Fibroblast of peridontal ligament (primary cell): Measurements from ENCODE around the gene ZNF829.

Experiments
- DNase-seq: peaks from one replicate; pipeline ENCODE4 v3.0.0-alpha.2; 2010; ENCODE audit errors: extremely low read depth

ZNF829 gene

DNA sequence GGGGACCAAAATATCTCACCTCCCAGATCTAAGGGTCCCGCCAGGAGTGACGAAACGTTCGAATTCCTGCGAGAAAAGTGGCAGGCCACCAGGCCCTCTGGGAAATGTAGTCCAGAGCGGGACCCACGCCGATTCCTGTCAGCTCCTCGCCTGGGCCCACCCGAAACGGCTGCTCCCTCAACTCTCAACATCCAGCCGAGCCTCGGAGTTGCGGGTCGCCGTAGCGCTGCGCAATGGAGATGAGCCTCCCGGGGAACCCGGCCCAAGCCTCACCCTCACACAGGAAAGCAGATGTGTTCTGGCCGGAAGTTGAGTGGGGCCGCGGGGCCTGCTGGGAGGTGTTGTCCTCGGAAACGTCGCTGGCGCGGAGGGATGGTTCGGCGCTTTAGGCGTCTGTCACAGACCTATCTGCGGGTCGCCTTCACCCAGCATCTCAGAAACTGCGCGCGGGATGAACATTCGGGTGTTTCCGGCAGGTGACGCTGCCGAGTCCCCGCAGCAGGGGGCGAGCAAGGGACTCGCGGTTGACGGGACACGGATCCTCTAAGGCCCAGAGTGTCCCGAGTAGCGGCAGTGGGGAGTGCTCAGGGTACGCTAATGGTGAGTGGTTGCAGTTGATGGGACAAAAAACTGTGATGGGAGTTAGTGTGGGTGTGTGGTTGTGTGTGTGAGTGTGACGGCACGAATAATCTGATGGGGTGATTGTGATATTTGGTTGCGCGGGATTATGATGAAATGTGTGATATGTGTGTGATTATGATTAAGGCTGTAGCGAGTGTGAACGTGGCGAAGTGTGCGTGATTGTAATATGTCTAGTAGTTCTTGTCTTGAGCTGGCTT, at the start of gene ZNF829, which contains the start of gene ZNF568:
Gene ZNF829, minus strand, starts transcription at position 300 of the 839 bp plus-strand sequence. CDS start 1,124 bp downstream, outside the sequence.
Gene ZNF568, plus strand, starts transcription at position 341 of the 839 bp plus-strand sequence. CDS start 6,439 bp downstream, outside the sequence.
- peak; percentile 86 for DNase-seq

DNA sequence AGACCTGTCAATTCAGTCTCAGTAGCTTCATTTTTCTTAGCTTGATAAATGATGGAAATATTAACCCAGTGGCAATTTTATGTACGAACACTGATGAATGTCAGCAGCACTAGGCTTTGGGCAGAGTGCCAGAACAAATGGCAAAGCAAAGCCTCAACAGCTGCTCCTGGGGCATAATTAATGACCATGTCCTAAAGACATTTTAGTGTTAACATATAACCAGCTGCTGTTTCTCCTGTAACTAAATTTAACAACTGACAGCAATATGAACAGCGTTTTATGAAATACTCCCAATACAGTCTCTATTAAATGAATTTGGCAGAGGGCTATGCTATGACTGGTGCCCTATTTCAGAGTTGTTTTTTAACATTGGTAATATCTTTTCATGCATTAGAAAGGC, 47.2 kb upstream of the ZNF829 start:
- no peak for DNase-seq

DNA sequence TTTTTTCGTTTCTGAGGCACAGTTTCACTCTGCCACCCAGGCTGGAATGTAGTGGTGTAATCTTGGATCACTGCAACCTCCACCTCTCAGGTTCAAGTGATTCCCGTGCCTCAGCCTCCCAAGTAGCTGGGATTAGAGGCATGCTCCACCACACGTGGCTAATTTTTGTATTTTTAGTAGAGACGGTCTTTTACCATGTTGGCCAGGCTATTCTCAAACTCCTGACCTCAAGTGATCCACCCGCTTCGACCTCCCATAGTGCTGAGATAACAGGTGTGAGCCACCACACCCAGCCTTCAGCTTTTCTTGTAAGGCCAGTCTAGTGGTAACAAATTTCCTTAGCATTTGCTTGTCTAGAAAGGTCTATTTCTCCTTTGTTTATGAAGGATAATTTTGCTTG, 46.3 kb upstream of the ZNF829 start:
- no peak for DNase-seq

DNA sequence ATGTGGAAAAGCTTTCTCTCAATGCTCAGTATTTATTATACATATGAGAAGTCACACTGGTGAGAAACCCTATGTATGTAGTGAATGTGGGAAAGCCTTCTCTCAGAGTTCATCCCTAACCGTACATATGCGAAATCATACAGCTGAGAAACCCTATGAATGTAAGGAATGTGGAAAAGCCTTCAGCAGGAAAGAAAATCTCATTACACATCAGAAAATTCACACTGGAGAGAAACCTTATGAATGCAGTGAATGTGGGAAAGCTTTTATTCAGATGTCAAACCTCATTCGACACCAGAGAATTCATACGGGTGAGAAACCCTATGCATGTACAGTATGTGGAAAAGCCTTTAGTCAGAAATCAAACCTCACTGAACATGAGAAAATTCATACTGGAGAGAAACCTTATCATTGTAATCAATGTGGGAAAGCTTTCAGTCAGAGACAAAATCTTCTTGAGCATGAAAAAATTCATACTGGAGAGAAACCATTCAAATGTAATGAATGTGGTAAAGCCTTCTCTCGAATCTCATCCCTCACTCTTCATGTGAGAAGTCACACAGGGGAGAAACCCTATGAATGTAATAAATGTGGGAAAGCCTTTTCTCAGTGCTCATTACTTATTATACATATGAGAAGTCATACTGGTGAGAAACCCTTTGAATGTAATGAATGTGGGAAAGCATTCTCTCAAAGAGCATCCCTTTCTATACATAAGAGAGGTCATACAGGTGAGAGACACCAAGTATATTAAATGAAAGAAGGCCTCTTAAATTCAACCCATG, 34.4 kb upstream of the ZNF829 start:
- DNase-seq: no peak

DNA sequence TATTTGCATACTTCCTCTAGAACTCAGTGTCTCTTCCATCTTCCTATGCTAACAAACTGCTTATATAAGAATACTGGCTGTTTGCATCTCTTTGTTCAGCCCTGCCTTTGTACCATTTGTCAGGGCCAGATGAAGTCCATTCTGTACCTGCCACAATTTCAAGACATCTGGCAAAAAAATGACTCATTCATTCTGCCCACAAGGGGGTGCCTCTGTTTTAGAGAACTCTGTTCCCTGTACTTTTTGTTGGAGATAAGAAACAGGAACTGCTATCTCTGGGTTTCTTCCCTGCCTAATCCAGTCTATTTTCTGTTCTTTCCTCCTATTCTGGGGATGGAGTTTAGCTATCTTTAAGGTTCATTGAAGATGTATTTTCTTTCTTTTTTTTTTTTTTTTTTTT, 23.1 kb upstream of the ZNF829 start:
- no peak for DNase-seq

DNA sequence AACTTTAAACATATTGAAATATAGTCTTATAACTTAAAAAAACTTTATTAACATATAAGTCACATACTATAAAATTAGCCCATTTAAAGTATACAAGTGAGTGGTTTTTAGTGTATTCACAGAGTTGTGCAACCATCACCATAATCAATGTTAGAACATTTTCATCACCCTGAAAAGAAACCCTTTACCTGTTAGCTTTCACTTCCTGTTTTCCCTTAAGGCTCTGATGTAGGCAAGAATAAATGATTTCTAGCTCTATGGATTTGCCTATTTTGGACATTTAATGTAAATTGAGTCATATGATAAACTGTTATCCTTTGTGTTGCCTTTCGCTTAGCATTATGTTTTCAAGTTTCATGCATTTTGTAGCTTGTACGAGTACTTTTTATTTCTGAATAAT, 15.6 kb upstream of the ZNF829 start:
- DNase-seq: no peak

DNA sequence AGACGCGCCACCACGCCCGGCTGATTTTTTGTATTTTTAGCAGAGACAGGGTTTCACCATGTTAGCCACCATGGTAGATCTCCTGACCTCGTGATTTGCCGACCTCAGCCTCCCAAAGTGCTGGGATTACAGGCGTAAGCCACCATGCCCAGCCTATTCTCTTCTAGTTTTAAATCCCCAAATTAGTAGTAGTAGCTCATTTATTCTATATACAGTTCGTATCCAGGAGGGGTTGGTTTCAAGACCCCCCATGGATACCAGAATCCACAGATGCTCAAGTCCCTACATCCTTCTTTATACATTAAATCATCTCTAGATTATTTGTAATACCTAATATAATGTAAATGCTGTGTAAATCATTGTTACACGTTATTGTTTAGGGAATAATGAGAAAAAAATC, 2.0 kb upstream of the ZNF829 start:
- no peak for DNase-seq

DNA sequence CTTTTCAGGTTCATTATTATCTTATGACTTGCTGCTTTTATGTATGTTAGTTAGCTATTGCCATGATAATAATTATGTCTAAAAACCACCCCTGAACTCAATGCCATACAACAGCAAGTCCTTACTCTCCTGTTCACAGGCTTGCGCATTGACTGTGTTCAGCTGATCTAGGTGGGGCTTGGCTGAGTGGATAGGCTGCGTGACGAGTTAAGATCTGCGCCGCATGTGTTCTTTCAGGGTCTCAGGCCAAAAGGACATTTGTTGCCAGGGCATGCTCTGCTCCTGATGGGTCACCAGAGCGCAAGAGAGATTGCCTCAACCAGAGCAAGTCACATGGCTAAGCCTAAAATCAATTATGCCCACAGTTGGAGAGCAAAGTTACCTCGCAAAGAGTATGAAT, 900 bp upstream of the ZNF829 start:
- DNase-seq: peak; percentile 65

DNA sequence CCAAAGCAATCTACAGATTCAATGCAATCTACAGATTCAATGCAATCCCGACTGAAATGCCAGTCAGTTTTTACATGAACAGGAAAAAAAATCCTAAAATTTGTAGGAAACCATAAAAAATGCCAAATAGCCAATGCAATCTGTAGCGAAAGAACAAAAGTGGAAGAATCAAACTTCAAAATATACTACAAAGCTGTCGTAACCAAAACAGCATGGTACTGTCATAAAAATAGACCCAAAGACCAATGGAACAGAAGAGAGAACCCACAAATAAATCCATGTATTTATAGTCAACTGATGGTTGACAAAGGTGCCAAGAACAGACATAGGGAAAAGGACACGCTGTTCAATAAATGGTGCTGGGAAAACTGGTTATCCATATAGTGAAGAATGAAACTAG, 17.7 kb downstream of the ZNF829 start:
- DNase-seq: no peak

DNA sequence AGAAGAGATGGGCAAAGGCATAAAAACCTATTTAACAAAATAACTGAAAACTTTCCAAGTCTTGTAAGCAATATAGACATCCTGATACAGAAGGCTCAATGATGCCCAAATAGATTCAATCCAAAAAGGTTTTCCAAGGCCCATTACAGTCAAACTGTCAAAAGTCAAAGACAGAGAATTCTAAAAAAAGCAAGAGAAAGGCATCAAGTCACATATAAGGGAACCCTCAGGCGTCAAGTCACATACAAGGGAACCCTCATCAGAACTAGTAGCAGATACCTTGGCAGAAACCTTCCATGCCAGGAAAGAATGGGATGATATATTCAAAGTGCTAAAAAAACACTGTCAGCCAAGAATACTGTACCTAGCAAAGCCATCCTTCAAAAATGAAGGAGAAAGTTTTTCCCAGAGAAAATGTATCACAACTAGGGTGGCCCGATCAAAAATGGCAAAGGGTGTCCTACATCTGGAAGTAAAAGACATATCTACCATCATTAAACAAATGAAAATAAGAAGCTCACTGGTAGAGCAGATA, 21.2 kb downstream of the ZNF829 start:
- no peak for DNase-seq

DNA sequence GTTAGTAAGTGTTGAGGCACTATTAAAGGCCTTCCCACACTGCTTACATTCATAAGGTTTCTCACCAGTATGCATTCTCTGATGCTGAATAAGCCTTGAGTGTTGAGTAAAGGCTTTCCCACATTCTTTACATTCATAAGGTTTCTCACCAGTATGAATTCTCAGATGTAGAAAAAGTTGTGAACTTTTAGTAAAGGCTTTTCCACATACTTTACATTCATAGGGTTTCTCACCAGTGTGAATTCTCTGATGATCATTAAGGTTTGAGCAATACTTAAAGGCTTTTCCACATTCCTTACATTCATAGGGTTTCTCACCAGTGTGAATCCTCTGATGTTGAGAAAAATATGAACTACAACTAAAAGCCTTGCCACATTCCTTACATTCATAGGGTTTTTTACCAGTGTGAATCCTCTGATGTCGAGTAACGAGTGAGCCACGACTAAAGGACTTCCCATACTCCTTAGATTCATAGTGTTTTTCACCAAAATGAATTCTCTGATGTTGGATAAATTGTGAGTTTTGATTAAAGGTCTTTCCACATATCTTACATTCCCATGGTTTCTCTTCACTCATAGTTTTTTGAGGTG, 24.2 kb downstream of the ZNF829 start:
- no peak for DNase-seq

DNA sequence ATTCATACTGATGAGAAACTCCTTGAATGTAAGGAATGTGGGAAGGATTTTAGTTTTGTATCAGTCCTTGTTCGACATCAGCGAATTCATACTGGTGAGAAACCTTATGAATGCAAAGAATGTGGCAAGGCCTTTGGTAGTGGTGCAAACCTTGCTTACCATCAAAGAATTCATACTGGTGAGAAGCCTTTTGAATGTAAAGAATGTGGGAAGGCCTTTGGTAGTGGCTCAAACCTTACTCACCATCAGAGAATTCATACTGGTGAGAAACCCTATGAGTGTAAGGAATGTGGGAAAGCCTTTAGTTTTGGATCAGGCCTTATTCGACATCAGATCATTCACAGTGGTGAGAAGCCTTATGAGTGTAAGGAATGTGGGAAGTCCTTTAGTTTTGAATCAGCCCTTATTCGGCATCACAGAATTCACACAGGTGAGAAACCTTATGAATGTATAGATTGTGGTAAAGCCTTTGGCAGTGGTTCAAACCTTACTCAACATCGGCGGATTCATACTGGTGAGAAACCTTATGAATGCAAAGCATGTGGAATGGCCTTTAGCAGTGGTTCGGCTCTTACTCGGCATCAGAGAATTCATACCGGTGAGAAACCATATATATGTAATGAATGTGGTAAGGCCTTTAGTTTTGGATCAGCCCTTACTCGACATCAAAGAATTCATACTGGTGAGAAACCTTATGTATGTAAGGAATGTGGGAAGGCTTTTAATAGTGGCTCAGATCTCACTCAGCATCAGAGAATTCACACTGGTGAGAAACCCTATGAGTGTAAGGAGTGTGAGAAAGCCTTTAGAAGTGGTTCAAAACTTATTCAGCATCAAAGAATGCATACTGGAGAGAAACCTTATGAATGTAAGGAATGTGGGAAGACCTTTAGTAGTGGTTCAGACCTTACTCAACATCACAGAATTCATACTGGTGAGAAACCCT, 38.8 kb downstream of the ZNF829 start:
- DNase-seq: no peak

DNA sequence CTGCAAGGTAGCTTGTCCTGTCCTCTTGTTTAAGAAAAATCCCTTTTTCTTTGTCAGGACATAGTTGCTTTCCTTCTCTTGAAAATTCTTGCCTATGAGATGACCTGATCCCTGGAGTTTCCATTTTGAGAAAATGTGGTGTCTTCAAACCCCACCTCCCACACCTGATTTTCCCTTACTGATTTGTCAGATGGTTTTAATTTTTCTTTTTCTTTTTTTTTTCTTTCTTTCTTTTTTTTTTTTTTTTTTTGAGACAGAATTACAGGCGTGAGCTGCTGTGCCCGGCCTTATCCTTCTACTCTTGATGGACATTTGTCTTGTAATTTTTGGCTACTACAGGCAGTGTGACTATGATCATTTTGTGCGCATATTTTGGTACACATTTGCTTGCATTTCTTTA, 64.2 kb downstream of the ZNF829 start:
- no peak for DNase-seq

DNA sequence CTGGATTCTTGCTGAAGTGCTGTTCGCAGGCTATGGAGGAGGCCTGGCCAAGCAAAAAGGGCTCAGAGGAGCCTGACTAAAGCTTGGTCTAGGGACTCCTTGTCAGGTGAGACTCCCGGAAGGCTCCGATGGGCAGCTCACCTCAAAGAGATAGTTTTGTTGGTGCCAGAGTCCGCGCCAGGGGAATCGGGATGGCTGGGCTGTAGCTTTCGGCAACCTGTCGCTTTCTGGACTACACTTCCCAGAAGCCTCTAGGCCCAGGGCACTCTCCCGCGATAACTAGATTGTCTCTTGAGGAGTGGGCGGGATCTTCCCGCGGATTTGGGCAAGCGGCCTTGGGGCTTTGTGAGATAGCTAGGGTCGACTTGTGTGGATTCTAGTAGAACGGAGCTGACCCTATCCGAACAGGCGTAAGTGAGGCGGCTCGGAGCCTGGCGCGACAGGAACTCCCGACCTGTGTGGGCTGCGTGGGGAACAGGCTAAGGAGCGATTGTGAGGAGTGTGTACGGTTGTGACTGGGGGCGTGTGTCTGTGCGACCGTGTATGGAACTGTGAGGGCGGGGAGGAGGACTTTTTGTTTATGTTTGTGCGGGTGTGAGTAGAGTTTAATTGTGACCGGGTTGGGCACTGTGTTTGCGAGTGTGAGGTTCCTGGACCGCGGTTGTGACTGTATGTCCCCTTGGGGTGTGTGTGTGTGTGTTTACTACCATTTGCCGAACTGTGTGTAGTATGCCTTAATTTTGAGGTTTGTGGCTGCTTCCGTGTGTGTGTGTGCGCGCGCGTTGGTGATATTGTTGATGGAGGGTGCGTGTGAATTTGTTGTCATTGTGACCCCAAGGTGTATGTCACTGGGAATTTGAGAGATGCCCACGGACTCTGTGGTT, 65.3 kb downstream of the ZNF829 start, which contains the start of gene ZNF345:
Gene ZNF345, plus strand, starts transcription at position 318 of the 884 bp plus-strand sequence. CDS start 25,955 bp downstream, outside the sequence.
- peak; percentile 96 for DNase-seq

DNA sequence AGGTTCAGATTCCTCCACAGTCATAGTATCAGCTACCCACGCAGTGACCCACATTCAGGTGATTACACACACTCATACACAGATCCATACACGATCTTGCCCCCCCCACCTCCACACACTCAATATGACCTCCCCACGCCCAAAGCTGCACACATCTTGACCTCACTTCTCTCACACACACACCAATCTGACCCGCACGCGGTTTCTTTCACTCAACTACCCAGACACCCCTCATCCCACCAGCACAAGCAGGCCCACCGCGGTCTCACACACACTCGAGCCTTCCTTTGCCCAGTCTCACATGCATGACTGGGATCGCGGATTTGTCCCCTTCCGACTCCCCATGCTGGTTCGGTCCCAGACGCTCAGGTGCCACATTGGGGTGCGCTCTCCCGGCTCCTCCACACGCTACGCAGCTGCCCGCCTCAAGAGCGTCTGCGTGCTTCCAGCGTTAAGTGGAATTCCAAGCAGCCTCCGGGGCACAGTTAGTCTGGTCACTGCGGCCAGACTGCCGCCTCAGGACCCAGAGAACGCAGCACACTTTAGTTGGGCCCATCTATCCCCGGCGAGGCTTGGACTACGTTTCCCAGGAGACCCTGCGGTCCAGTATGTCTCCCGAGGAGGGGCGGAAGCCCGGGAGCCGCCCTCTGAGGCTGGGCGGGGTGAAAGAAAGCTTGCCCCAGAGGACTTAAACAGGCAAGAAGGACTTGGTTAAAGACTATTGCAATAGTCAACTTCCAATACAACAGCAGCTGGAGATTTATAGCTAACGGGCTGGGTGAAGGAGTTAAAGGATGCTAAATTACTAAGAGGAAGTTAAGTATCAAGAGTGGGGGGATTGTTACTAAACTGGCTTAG, 66.2 kb downstream of the ZNF829 start:
- DNase-seq: peak; percentile 89

DNA sequence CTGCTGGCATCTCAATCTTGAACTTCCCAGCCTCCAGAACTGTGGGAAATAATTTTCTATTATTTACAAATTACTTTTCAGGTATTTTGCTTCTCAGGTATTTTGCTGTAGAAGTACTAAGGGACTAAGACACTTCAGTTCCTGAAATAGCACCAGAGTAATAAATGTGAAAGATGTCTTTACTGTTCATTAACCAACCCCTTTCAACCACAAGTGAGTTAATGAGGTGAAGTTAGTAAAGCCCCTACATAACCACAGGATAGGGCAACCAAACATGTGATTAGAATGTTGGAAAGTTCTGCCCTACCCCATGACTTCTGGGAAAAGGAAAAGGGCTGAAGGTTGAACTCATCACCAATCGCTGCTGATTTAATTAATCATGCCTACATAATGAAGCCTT, 68.1 kb downstream of the ZNF829 start:
- no peak for DNase-seq

DNA sequence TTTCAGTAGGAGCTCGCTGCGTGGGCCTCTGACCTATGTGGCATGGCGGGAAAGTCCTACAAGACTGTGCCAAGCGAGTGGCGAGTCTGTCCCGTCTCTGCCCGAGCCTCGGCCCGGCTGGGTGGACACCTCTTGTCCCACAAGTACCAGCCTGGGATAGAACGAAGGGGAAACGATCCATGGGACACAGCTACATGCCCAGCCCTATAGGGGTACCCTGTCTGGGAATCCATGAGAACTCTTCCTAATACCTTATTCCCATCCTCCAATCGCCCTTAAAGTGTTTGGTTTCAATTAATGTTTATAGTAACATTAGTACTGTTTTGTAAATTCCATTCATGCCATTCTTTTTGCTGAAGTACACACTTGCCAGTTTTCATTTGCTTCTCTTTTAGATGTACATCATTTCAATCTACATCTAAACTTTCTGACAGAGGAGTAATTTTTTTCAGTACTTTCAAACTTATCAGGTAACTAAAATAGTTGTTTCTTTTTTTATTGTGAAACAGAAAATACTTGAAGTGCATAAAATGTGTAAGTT, 77.2 kb downstream of the ZNF829 start:
- DNase-seq: peak; percentile 20
